Thoracic aorta (tissue), 2 donors: Measurements from ENCODE around the gene RASAL2. TPM values are rescaled to one million over a fixed set of nuclear protein-coding genes. Genes with fewer than 3 reads are reported as not detected.
A peak's percentile ranks its signal among the peaks of the same experiment; 100 is the strongest.

Experiments used
- ATAC-seq: fragments of 150-250 bp; one replicate; pipeline ENCODE4 v1.8.0; 2017; ENCODE audit warnings: low read depth; ENCODE audit not compliant: insufficient number of reproducible peaks, low FRiP score
- DNase-seq: peaks from one replicate; pipeline ENCODE4 v3.0.0-alpha.2; 2020; ENCODE audit warnings: low spot score
- H3K27ac ChIP-seq, 2 donors: fragments of 200-600 bp; sonication (generic); 1 replicate in 1 of 2; 2 replicates in 1 of 2; pipeline ENCODE4 v1.5.1; 2016; ENCODE audit warnings: mild to moderate bottlenecking in 2 of 2, moderate library complexity in 2 of 2
- H3K27me3 ChIP-seq: fragments of 200-600 bp; sonication (generic); replicated peaks from 2 replicates; pipeline ENCODE4 v1.6.0; 2016; ENCODE audit warnings: mild to moderate bottlenecking; ENCODE audit not compliant: insufficient read depth
- H3K36me3 ChIP-seq: fragments of 200-600 bp; sonication (generic); one replicate; pipeline ENCODE4 v1.5.1; 2016
- H3K4me1 ChIP-seq, 2 donors: fragments of 200-600 bp; sonication (generic); 1 replicate in 1 of 2; 2 replicates in 1 of 2; pipeline versions ENCODE4 v1.5.1 to v1.6.0; 2016; ENCODE audit warnings: low read depth in 2 of 2, mild to moderate bottlenecking in 1 of 2; ENCODE audit not compliant: control insufficient read depth in 1 of 2
- H3K4me3 ChIP-seq: fragments of 200-600 bp; sonication (generic); 2 replicates; pipeline ENCODE4 v1.5.1; 2016; ENCODE audit warnings: mild to moderate bottlenecking
- H3K9me3 ChIP-seq: fragments of 200-600 bp; sonication (generic); 2 replicates; pipeline ENCODE4 v1.5.1; 2016
- total RNA-seq, 2 donors: library from RNA; depleted of rRNA; stranded (reverse); fragments of >200 nt; gene quantifications; one replicate each; pipeline versions ENCODE4 v1.1.0 to v1.2.3, GENCODE V29; 2016
- TF ChIP-seq, protein P1 (sequence below): fragments of 200-600 bp; sonication (generic); IDR thresholded peaks from one replicate; pipeline ENCODE4 v1.5.1; 2019; ENCODE audit warnings: antibody characterized with exemption

RASAL2 gene
- total RNA-seq, 2 donors from 2014 or later = 38.0 to 45.1 TPM

DNA sequence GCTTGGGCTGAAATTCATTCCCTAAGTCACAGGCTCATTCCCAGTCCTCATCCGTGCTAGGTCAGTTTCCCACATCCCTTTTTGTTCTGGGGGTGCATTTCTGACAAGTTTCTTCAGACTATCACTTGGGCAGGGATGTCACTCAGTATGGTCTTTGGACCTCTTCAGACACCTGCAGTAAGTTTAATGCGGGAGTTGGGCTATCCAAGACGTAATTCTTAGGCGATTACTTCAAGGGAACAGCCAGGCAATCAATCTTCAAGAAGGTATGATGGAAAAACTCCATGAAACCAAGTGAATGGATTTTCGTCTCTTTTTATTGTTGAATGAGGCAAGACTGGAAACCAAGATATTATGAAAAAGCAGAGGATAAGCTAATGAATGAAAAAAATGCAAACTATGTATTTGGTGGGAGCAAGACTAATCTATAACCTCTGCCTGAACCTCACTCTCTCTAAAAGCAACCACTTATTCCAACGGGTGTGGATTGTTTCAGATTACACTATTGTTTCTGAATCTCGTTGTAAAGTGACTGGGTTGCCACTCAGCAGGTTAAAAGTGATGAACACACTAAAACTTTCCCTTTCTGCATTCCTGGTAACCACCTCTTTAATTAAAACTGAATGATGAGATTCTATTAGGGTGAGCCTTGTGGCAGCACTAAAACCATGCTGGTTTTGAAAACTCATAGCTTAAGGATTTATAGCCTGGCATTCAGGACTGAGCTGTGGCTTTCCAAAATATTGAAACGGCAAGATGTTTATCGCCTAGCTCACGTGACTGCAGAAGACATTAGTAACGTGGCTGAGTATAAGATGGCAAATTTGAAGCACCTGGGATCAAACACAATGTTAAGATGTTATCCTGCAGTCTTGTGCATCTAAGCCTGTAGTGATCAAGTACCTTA is 1.1 kb downstream of the RASAL2 start:
- peak overlapping the region; percentile 85 to 94 for H3K27ac ChIP-seq
- TF ChIP-seq, protein P1, sequence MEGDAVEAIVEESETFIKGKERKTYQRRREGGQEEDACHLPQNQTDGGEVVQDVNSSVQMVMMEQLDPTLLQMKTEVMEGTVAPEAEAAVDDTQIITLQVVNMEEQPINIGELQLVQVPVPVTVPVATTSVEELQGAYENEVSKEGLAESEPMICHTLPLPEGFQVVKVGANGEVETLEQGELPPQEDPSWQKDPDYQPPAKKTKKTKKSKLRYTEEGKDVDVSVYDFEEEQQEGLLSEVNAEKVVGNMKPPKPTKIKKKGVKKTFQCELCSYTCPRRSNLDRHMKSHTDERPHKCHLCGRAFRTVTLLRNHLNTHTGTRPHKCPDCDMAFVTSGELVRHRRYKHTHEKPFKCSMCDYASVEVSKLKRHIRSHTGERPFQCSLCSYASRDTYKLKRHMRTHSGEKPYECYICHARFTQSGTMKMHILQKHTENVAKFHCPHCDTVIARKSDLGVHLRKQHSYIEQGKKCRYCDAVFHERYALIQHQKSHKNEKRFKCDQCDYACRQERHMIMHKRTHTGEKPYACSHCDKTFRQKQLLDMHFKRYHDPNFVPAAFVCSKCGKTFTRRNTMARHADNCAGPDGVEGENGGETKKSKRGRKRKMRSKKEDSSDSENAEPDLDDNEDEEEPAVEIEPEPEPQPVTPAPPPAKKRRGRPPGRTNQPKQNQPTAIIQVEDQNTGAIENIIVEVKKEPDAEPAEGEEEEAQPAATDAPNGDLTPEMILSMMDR = no peak
- no peaks in the 10 kb centered on the region for H3K27me3 ChIP-seq
- H3K4me1 ChIP-seq = peaks cover 28 to 43% of the 10 kb centered on the region in 2 donors
- H3K4me3 ChIP-seq = peak overlapping the region; percentile 95
- DNase-seq (no peak), ATAC-seq (no peak)
- H3K36me3 ChIP-seq = no peaks in the 10 kb centered on the region
- H3K9me3 ChIP-seq = no peaks in the 10 kb centered on the region

DNA sequence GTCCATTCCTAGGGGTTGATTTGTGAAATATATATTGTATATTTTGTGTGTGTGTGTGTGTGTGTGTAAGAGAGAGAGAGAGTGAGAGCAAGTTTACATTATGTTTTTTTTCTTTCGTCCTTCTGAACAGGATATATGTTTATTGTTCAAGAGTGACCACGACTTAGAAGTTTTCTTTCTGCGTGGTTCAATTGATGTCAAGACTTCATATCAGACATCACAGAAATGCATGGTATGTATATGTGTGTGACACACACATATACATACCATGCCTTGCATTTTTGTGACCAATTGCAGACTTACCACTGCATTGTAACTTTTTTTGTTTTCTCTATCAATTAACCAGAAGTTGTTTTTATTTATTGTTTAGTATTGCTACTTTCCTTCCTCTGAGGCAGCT is 2.5 kb downstream of the RASAL2 start:
- Histone ChIP-seq H3K27ac (no peak overlapping the region), H3K4me3 (peak overlapping the region; percentile 95), H3K4me1 (peaks cover 39 to 57% of the 10 kb centered on the region in 2 donors), H3K9me3 (no peaks in the 10 kb centered on the region), H3K27me3 (no peaks in the 10 kb centered on the region), H3K36me3 (no peaks in the 10 kb centered on the region)
- ATAC-seq (no peak), DNase-seq (no peak)
- TF ChIP-seq, protein P1 = no peak

DNA sequence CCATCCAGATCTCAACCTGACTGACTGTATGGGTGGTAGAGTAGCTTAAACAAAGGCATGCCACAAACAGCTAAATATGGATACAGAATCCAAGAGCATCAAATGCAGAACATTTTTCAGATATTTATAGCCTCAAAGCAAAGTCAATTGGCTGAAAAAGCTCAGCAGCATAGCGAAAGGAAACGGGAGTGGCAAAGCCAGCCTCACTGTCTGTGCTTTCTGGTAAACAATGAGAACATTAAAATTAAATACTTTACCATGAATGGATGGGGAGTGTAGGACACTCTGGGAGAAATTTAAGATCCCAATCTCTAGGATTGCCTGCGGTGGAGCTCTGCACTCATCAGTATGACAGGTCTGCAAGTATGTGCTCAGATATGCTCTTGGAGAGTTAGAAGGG is 4.4 kb downstream of the RASAL2 start:
- H3K4me3 ChIP-seq = peak overlapping the region; percentile 95
- H3K4me1 ChIP-seq = peaks cover 41 to 64% of the 10 kb centered on the region in 2 donors
- ATAC-seq (no peak), DNase-seq (no peak)
- TF ChIP-seq, protein P1 = no peak
- H3K36me3 ChIP-seq = no peaks in the 10 kb centered on the region
- peak overlapping the region in 1 of 2 donors; percentile 60 for H3K27ac ChIP-seq
- no peaks in the 10 kb centered on the region for H3K27me3 ChIP-seq
- H3K9me3 ChIP-seq = no peaks in the 10 kb centered on the region

DNA sequence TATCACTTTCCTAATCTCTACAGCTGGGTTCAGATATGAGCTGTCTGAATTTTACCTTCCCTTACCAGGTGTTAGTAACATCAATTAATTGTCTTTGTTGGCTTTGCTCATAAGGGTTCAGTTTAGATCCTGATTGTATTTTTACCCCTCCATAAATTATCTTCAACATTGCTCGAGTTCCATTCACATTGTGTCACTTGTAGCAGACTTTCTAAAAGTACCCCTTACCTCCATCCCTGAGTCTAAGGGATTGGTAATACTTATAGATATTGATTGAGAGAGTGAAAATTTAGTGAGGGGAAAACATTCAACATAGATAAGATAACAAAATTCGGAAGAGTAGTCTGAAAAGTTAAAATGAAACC is 7.3 kb downstream of the RASAL2 start:
- Histone ChIP-seq H3K36me3 (no peaks in the 10 kb centered on the region), H3K27me3 (no peaks in the 10 kb centered on the region), H3K27ac (peak overlapping the region in 1 of 2 donors; percentile 39), H3K9me3 (no peaks in the 10 kb centered on the region), H3K4me3 (peak overlapping the region; percentile 1), H3K4me1 (peaks cover 49 to 76% of the 10 kb centered on the region in 2 donors)
- no peak for DNase-seq
- ATAC-seq = no peak
- TF ChIP-seq, protein P1 = no peak

DNA sequence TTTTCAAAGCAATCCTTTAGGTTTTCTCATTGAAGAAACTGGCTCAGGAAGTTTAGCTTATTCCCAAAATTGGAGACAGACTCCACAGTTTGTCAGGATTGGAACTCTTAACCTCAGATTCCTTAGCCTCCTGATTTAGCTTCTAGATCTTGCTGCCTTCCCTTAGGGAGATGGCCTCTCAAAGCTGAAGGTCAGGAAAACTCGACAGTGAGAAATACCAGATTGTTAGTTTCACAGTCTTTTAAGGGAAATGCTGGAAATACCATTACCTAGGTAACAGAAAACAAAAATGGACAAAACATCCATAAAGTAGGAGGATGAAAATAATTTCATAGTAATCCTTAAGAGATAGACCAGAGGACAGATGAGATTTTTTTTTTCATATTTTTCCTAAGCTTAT is 7.8 kb downstream of the RASAL2 start:
- Histone ChIP-seq H3K36me3 (no peaks in the 10 kb centered on the region), H3K4me1 (peaks cover 46 to 72% of the 10 kb centered on the region in 2 donors), H3K27ac (peak overlapping the region in 1 of 2 donors; percentile 39), H3K27me3 (no peaks in the 10 kb centered on the region), H3K4me3 (peak overlapping the region; percentile 1), H3K9me3 (no peaks in the 10 kb centered on the region)
- DNase-seq (no peak), ATAC-seq (no peak)
- TF ChIP-seq, protein P1 = no peak
